Lower lobe of right lung (tissue), 2 donors: ENCODE data around the gene VWA7. TPM values are rescaled to one million over a fixed set of nuclear protein-coding genes. Genes with fewer than 3 reads are reported as not detected.

ENCODE experiments used
- ATAC-seq, 2 donors: fragments of 200-7000 bp; cut with Tn5 transposase; one replicate each; pipeline ENCODE4 v1.9.1; 2020 to 2022; ENCODE audit warnings: mild to moderate bottlenecking in 2 of 2, moderate library complexity in 2 of 2
- DNase-seq: peaks from one replicate; pipeline ENCODE4 v3.0.0-alpha.2; 2020
- H3K27ac ChIP-seq: fragments of 200-600 bp; one replicate; pipeline ENCODE4 v1.8.0; 2022
- H3K27me3 ChIP-seq: fragments of 200-600 bp; one replicate; pipeline ENCODE4 v1.8.0; 2022; ENCODE audit warnings: low read depth
- H3K36me3 ChIP-seq: fragments of 200-600 bp; one replicate; pipeline ENCODE4 v1.8.0; 2022; ENCODE audit warnings: mild to moderate bottlenecking
- H3K4me1 ChIP-seq: fragments of 200-600 bp; one replicate; pipeline ENCODE4 v1.8.0; 2022
- H3K4me3 ChIP-seq: fragments of 200-600 bp; one replicate; pipeline ENCODE4 v1.8.0; 2022; ENCODE audit warnings: mild to moderate bottlenecking
- H3K9me3 ChIP-seq: fragments of 200-600 bp; one replicate; pipeline ENCODE4 v1.8.0; 2022
- CTCF ChIP-seq: fragments of 200-600 bp; IDR thresholded peaks from one replicate; pipeline ENCODE4 v1.8.0; 2022; ENCODE audit warnings: antibody characterized with exemption, mild to moderate bottlenecking
- intact Hi-C: fragments of 100-400 bp; cut with DNase I; formaldehyde crosslinking; loops from one replicate; pipeline ENCODE4 v1.11.0; 2022
- total RNA-seq: library from RNA; stranded (reverse); fragmentation: NEBNext Ultra II Directional; extraction: Animal tissue kit (Norgen Biotek cat#: 25700); gene quantifications from one replicate; pipeline ENCODE4 v1.2.1, GENCODE V29; 2021
- donor health status: DM: no; HTN: yes; CAD: no; lungs with severe emphysema.

VWA7 gene
- total RNA-seq, 1 donor from 2014 or later, result 4.2 TPM

GRCh38 chr6:31784098-31784925 is 7.2 kb upstream of the VWA7 start:
- Histone ChIP-seq H3K9me3 (no peaks in the 10 kb centered on the region), H3K36me3 (peaks cover 70% of the 10 kb centered on the region), H3K4me1 (no peaks in the 10 kb centered on the region), H3K27me3 (no peaks in the 10 kb centered on the region), H3K27ac (no peak overlapping the region), H3K4me3 (no peak overlapping the region)
- intact Hi-C loops, result no loop called here
- ATAC-seq, result no peak
- no peak for DNase-seq
- no peak for TF ChIP-seq CTCF

- H3K4me1 ChIP-seq, result peaks cover 2% of the 10 kb centered on the region
- DNase-seq (no peak), ATAC-seq (no peak)
- H3K4me3 ChIP-seq, result no peak overlapping the region
- H3K9me3 ChIP-seq, result no peaks in the 10 kb centered on the region
- peaks cover 73% of the 10 kb centered on the region for H3K36me3 ChIP-seq
- H3K27ac ChIP-seq, result no peak overlapping the region
- no peaks in the 10 kb centered on the region for H3K27me3 ChIP-seq
- TF ChIP-seq CTCF, result no peak
- intact Hi-C loops, result no loop called here
Measured at GRCh38 chr6:31782126-31782855, 5.2 kb upstream of the VWA7 start.

DNA sequence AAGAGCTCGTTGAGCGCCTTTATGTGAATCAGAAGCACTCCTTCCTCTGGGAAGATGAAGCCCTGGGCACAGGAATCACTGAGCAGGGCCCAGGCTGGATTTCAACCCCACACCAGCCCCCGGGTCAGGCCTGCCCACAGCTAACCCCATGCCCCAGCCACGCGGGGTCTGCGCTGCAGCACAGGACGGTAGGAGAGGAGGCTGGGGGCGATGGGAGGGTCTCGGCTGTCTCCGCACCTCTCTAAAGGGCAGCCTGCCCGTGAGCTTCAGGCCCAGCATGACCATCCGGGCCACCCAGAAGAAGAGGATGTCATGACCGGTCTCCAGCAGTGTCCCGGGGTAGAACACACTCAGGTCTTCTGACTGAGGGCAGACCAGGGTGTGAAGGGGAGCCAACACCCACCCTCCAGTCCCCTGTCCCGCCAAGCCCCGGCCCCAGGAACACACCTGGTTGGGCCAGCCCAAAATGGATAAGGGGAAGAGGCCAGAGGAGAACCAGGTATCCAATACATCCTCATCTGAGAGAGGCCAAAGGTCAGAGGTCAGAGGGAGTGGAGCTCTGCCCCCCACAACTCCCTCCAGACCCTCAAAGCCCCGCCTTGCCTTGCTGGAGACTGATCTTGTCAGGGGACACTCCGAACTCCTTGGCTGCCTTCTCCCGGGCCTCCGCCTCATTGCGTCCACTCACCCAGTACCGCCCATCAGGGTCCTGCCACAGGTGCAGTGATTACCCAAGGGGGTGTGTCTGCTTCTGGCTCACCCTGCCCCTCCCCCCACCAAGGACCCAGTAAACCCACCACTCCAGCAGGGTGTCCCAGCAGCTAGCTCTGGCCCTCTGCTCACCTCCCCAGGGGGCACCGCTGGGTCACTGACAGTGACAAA is 4.4 kb upstream of the VWA7 start:
- ATAC-seq (no peak), DNase-seq (no peak)
- H3K36me3 ChIP-seq, result peaks cover 73% of the 10 kb centered on the region

DNA sequence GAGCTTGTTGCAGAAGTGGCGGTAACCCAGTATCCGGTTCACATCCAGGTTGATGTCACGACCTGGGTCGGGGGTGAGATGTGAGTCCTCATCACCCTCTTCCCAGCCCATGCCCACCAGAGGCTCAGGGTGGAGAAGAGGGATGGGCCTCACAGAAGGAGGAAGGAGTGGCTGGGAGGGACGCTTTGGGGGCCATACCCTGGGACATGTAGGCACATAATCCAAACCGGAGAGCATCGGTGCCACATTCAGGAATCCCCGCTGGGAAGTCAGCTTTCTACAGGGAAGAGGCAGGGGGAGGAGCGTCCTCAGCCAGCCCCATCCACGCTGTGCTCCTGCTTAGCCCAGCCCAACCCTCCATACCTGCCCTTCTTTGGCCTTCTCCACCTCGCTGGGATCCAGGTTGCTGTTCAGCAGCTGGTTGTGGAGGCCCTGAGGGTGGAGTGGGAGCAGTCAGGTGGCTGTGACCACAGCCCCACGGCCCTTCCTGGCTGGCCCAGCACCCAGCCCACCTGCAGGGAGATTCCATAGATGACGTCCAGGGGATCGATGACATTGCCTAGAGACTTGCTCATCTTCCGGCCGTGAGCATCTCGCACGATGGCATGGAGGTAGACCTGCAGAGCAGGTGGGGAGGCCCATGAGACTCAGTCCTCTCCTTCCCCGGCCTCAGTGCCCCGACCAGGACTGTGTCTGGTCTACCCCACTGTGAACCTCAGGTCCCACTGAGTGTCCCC is 3.5 kb upstream of the VWA7 start:
- Histone ChIP-seq H3K36me3 (peaks cover 73% of the 10 kb centered on the region), H3K4me3 (no peak overlapping the region), H3K27me3 (no peaks in the 10 kb centered on the region), H3K4me1 (peaks cover 13% of the 10 kb centered on the region), H3K27ac (no peak overlapping the region), H3K9me3 (no peaks in the 10 kb centered on the region)
- TF ChIP-seq CTCF, result no peak
- DNase-seq (peak; percentile 24), ATAC-seq (no peak)
- intact Hi-C loops, result no loop called here

More for the DNA sequence above, 4.4 kb upstream of the VWA7 start:
- Histone ChIP-seq H3K4me3 (no peak overlapping the region), H3K4me1 (peaks cover 10% of the 10 kb centered on the region), H3K27me3 (no peaks in the 10 kb centered on the region), H3K9me3 (no peaks in the 10 kb centered on the region), H3K27ac (no peak overlapping the region)
- no peak for TF ChIP-seq CTCF
- intact Hi-C loops, result no loop called here

- peaks cover 65% of the 10 kb centered on the region for H3K36me3 ChIP-seq
Measured at GRCh38 chr6:31779908-31780307, 2.8 kb upstream of the VWA7 start.

More at GRCh38 chr6:31779908-31780307, 2.8 kb upstream of the VWA7 start:
- H3K4me1 ChIP-seq, result peaks cover 13% of the 10 kb centered on the region
- H3K27me3 ChIP-seq, result no peaks in the 10 kb centered on the region
- H3K9me3 ChIP-seq, result no peaks in the 10 kb centered on the region
- intact Hi-C loops, result no loop called here
- no peak for ATAC-seq
- no peak overlapping the region for H3K27ac ChIP-seq
- TF ChIP-seq CTCF, result no peak
- H3K4me3 ChIP-seq, result no peak overlapping the region
- DNase-seq, result no peak
